Liver (tissue), 9 donors: ENCODE results near the gene CYP17A1. TPM values are rescaled to one million over a fixed set of nuclear protein-coding genes. Genes with fewer than 3 reads are reported as not detected.

ENCODE experiments used
- DNase-seq: peaks from one replicate; pipeline ENCODE4 v3.0.0-alpha.2; 2017; ENCODE audit warnings: low spot score
- H3K27ac ChIP-seq, 2 donors: one replicate each; pipeline ENCODE4 v1.7.0; 2013; ENCODE audit warnings: inconsistent platforms in 2 of 2, low read length in 2 of 2, control low read depth in 1 of 2, low read depth in 1 of 2, mild to moderate bottlenecking in 1 of 2
- H3K27me3 ChIP-seq, 4 donors: one replicate each; pipeline versions ENCODE4 v1.6.1 to v1.7.0; 2013; ENCODE audit warnings: low read length in 3 of 4, inconsistent platforms in 1 of 4, mild to moderate bottlenecking in 1 of 4, moderate library complexity in 1 of 4; ENCODE audit not compliant: control insufficient read depth in 4 of 4, insufficient read depth in 4 of 4
- H3K36me3 ChIP-seq, 4 donors: one replicate each; pipeline versions ENCODE4 v1.6.1 to v1.7.0; 2013; ENCODE audit warnings: low read length in 3 of 4, mild to moderate bottlenecking in 3 of 4, low read depth in 1 of 4, moderate library complexity in 1 of 4; ENCODE audit not compliant: control insufficient read depth in 4 of 4, insufficient read depth in 3 of 4
- H3K4me1 ChIP-seq, 4 donors: one replicate each; pipeline versions ENCODE4 v1.6.1 to v1.7.0; 2013; ENCODE audit warnings: low read length in 3 of 4, mild to moderate bottlenecking in 3 of 4, moderate library complexity in 1 of 4; ENCODE audit not compliant: control insufficient read depth in 4 of 4, insufficient read depth in 4 of 4
- H3K4me3 ChIP-seq, 3 donors: one replicate each; pipeline versions ENCODE4 v1.6.1 to v1.7.0; 2013; ENCODE audit warnings: low read length in 3 of 3, control low read depth in 1 of 3, low read depth in 1 of 3, mild to moderate bottlenecking in 1 of 3
- H3K9ac ChIP-seq, 2 donors: one replicate each; pipeline ENCODE4 v1.7.0; 2013; ENCODE audit warnings: low read length in 2 of 2, mild to moderate bottlenecking in 2 of 2, moderate library complexity in 2 of 2, control low read depth in 1 of 2, low read depth in 1 of 2
- H3K9me3 ChIP-seq, 4 donors: one replicate each; pipeline versions ENCODE4 v1.6.1 to v1.7.0; 2013; ENCODE audit warnings: low read length in 3 of 4; ENCODE audit not compliant: control insufficient read depth in 4 of 4
- EGR1 ChIP-seq, 2 donors: IDR thresholded peaks; 2 replicates each; pipeline ENCODE4 v1.6.1; 2016 to 2018; ENCODE audit warnings: antibody characterized with exemption in 2 of 2, low read depth in 2 of 2
- FOXA1 ChIP-seq: IDR thresholded peaks from 2 replicates; pipeline ENCODE4 v1.6.1; 2016; ENCODE audit warnings: antibody characterized with exemption
- FOXA2 ChIP-seq: IDR thresholded peaks from 2 replicates; pipeline ENCODE4 v1.6.1; 2016; ENCODE audit warnings: antibody characterized with exemption
- GABPA ChIP-seq, 2 donors: IDR thresholded peaks in 1 of 2; conservative IDR thresholded peaks in 1 of 2; 2 replicates each; pipeline ENCODE4 v1.6.1; 2016; ENCODE audit warnings: antibody characterized with exemption in 2 of 2, mild to moderate bottlenecking in 1 of 2, moderate library complexity in 1 of 2
- HNF4A ChIP-seq, 2 donors: conservative IDR thresholded peaks; 2 replicates each; pipeline ENCODE4 v1.6.1; 2016; ENCODE audit warnings: antibody characterized with exemption in 2 of 2, mild to moderate bottlenecking in 2 of 2
- HNF4G ChIP-seq: IDR thresholded peaks from 2 replicates; pipeline ENCODE4 v1.6.1; 2016; ENCODE audit warnings: antibody characterized with exemption
- JUND ChIP-seq, 2 donors: IDR thresholded peaks; 2 replicates each; pipeline ENCODE4 v1.6.1; 2016; ENCODE audit warnings: antibody characterized with exemption in 2 of 2
- NR2F2 ChIP-seq: IDR thresholded peaks from 2 replicates; pipeline ENCODE4 v1.6.1; 2016; ENCODE audit warnings: antibody characterized with exemption
- RAD21 ChIP-seq, 2 donors: IDR thresholded peaks; 2 replicates each; pipeline ENCODE4 v1.6.1; 2016; ENCODE audit warnings: antibody characterized with exemption in 2 of 2, mild to moderate bottlenecking in 2 of 2
- RXRA ChIP-seq, 2 donors: IDR thresholded peaks; 2 replicates each; pipeline ENCODE4 v1.6.1; 2017 to 2018; ENCODE audit warnings: antibody characterized with exemption in 2 of 2, mild to moderate bottlenecking in 1 of 2
- SP1 ChIP-seq: IDR thresholded peaks from 2 replicates; pipeline ENCODE4 v1.6.1; 2018; ENCODE audit warnings: antibody characterized with exemption, mild to moderate bottlenecking
- TAF1 ChIP-seq: conservative IDR thresholded peaks from 2 replicates; pipeline ENCODE4 v1.6.1; 2016; ENCODE audit warnings: antibody characterized with exemption, mild to moderate bottlenecking
- WGBS: extraction: QIAGEN DNeasy Blood & Tissue Kit; methylation state at CpG from one replicate; pipeline ENCODE4 v1.1.7; 2013; 5-methylcytosine and 5-hydroxymethylcytosine counted together
- polyA plus RNA-seq, 2 donors: library from polyadenylated mRNA; stranded (reverse) in 1 of 2; unstranded in 1 of 2; fragments of 200-250 nt in 1 of 2; fragments of >200 nt in 1 of 2; fragmentation: Nextera tagmentation in 1 of 2; extraction: Ambion mirVana in 1 of 2; gene quantifications; one replicate each; pipeline versions ENCODE4 v1.2.1 to v1.2.3, GENCODE V29; 2013 to 2015
- total RNA-seq, 2 donors: library from RNA; depleted of rRNA; stranded (reverse); fragments of >200 nt; gene quantifications; one replicate each; pipeline ENCODE4 v1.2.3, GENCODE V29; 2014
- TF ChIP-seq, protein P1 (sequence below): fragments of 150-350 bp; IDR thresholded peaks from 2 replicates; pipeline ENCODE4 v1.5.1; 2017; ENCODE audit warnings: improper control_type of control experiment, low read depth, low read length; ENCODE audit not compliant: missing input control
- TF ChIP-seq, protein P2 (sequence below): IDR thresholded peaks from 2 replicates; pipeline ENCODE4 v1.6.1; 2016; ENCODE audit warnings: antibody characterized with exemption
- TF ChIP-seq, protein P3 (sequence below): IDR thresholded peaks from 2 replicates; pipeline ENCODE4 v1.6.1; 2016; ENCODE audit warnings: antibody characterized with exemption
- TF ChIP-seq, protein P4 (sequence below): IDR thresholded peaks from 2 replicates; pipeline ENCODE4 v1.6.1; 2016; ENCODE audit warnings: antibody characterized with exemption, mild to moderate bottlenecking
- TF ChIP-seq, protein P5 (sequence below): IDR thresholded peaks from 2 replicates; pipeline ENCODE4 v1.6.1; 2016; ENCODE audit warnings: antibody characterized with exemption
- donor health status: healthy.
- donor health status: healthy.
- donor health status: healthy.
- donor health status: healthy.
- donor health status: healthy.

Gene CYP17A1
- total and polyA plus RNA-seq, 4 donors, result 0.16 to 13.1 (median 1.0) TPM; not detected in 1

DNA sequence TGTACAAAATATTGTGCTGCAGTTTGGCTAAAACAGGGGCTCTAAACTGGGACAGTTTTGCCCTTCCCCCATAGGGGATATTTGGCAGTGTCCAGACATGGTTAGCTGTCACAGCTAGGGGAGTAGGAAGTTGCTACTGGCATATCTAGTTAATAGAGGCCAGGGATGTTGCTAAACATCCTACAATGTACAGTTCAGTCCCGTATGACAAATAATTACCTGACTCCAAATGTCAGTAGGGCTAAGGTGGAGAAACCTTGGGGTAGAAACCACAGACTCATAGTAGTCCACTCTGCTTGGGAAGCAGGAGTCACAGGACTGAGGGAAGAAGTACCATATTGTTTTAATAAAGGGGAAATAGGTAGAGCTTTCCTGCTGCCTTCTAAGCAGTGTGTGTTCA lies 53.6 kb downstream of the CYP17A1 start:
- Histone ChIP-seq H3K9ac (peak overlapping the region in 1 of 2 donors; percentile 60), H3K27ac (peak overlapping the region; percentile 97), H3K9me3 (no peaks in the 10 kb centered on the region), H3K4me3 (no peak overlapping the region), H3K36me3 (no peaks in the 10 kb centered on the region), H3K4me1 (peaks cover 36 to 50% (median 43%) of the 10 kb centered on the region in 4 donors), H3K27me3 (no peaks in the 10 kb centered on the region)
- WGBS, result 10% methylated on average over 1 of the region's 1 CpG
- TF ChIP-seq SP1, result peak; percentile 16
- TF ChIP-seq GABPA (IDR thresholded peaks at IDR 0.05 in 1 of 2, conservative IDR thresholded peaks at IDR 0.05 in 1 of 2), result no peak
- peak in 1 of 2 donors; percentile 16 for TF ChIP-seq HNF4A (conservative IDR thresholded peaks at IDR 0.05)
- TF ChIP-seq, protein P1, sequence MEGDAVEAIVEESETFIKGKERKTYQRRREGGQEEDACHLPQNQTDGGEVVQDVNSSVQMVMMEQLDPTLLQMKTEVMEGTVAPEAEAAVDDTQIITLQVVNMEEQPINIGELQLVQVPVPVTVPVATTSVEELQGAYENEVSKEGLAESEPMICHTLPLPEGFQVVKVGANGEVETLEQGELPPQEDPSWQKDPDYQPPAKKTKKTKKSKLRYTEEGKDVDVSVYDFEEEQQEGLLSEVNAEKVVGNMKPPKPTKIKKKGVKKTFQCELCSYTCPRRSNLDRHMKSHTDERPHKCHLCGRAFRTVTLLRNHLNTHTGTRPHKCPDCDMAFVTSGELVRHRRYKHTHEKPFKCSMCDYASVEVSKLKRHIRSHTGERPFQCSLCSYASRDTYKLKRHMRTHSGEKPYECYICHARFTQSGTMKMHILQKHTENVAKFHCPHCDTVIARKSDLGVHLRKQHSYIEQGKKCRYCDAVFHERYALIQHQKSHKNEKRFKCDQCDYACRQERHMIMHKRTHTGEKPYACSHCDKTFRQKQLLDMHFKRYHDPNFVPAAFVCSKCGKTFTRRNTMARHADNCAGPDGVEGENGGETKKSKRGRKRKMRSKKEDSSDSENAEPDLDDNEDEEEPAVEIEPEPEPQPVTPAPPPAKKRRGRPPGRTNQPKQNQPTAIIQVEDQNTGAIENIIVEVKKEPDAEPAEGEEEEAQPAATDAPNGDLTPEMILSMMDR, result peak; percentile 5
- TF ChIP-seq HNF4G, result no peak
- TF ChIP-seq NR2F2, result no peak
- DNase-seq, result no peak

DNA sequence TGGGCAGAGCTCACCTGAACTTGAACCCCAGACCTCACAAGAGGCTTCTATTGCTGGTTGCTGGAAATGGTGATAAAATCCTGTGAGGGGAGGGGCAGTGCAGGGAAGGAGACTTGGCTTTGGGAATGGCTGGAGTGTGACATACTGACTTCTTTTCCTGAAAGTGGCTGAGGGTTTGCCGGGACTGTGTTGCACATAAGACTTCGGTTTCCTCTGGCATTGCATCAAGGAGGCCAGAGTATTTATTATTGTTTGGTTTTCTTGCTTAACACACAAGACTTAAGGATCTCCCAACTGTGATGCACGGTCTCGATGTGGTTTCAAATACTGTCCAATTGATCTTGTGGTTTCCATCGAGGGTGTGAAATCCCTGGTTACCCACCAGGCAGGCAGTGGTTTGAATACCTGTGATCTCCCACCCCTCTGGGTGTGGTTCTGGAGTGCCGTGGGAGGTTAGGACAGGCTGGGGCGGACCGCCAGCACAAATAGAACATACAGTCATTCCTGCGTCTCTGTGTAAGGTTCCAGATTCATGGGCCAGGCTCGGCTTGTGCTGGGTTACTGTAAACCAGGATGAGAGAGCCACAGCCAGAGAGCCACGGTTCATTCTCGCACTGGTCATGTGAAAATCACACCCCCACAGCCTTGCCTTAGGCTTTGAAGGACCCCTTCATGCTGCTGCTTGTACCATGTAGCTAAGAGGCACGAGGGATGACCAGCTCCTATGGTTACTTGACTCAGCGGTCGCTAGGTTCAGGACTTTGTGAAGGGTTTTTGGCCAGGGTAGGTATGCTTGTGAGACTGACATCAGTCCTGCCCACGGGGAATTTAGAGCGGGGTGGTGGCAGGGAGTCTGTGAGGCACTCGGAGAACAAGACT lies 54.3 kb downstream of the CYP17A1 start:
- no peaks in the 10 kb centered on the region for H3K9me3 ChIP-seq
- peaks cover 36 to 50% (median 44%) of the 10 kb centered on the region in 4 donors for H3K4me1 ChIP-seq
- H3K9ac ChIP-seq, result peak overlapping the region; percentile 54 to 87
- no peaks in the 10 kb centered on the region for H3K27me3 ChIP-seq
- H3K36me3 ChIP-seq, result no peaks in the 10 kb centered on the region
- WGBS, result 39% methylated on average over 18 of the region's 18 CpGs
- H3K27ac ChIP-seq, result peak overlapping the region; percentile 97
- DNase-seq, result no peak
- TF ChIP-seq JUND (IDR thresholded peaks at IDR 0.05) (no peak), HNF4A (conservative IDR thresholded peaks at IDR 0.05) (peak in 1 of 2 donors; percentile 15), RXRA (IDR thresholded peaks at IDR 0.05) (peak in 1 of 2 donors; percentile 8)
- H3K4me3 ChIP-seq, result no peak overlapping the region

DNA sequence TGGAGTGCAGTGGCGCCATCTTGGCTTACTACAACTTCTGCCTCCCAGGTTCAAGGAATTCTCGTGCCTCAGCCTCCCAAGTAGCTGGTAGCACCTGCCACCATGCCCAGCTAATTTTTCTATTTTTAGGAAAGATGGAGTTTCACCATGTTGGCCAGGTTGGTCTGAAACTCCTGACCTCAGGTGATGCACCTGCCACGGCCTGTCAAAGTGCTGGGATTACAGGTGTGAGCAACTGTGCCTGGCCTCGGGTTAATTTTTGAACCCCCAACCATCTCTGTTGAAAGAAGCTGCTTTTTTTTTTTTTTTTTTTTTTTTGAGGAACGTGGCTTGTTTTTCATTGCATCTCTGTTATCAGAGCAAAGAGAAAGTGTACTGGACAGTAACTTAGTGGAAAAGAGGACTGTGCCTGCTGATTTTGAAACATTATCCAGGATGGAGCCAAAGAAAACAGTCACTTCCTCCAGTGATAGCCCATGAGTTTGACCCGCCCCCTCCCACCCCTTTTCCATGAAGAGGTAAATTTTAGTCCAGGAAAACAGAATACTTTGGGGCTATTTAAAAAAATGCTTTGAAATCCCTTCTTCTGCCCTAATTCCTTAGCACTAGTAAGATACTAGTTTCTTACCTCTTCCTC lies 55.2 kb downstream of the CYP17A1 start:
- no peak overlapping the region for H3K4me3 ChIP-seq
- DNase-seq, result no peak
- H3K27me3 ChIP-seq, result no peaks in the 10 kb centered on the region
- peak overlapping the region; percentile 97 for H3K27ac ChIP-seq
- H3K4me1 ChIP-seq, result peaks cover 36 to 52% (median 45%) of the 10 kb centered on the region in 4 donors
- peak overlapping the region; percentile 54 to 87 for H3K9ac ChIP-seq
- H3K36me3 ChIP-seq, result no peaks in the 10 kb centered on the region
- WGBS, result 28% methylated on average over 6 of the region's 6 CpGs
- H3K9me3 ChIP-seq, result no peaks in the 10 kb centered on the region
- TF ChIP-seq, protein P2, sequence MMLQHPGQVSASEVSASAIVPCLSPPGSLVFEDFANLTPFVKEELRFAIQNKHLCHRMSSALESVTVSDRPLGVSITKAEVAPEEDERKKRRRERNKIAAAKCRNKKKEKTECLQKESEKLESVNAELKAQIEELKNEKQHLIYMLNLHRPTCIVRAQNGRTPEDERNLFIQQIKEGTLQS, result no peak
- TF ChIP-seq RAD21 (IDR thresholded peaks at IDR 0.05), result peak; percentile 20 to 37
- no peak for TF ChIP-seq TAF1
- no peak for TF ChIP-seq NR2F2
- TF ChIP-seq GABPA (IDR thresholded peaks at IDR 0.05 in 1 of 2, conservative IDR thresholded peaks at IDR 0.05 in 1 of 2), result peak; percentile 9 to 25
- no peak for TF ChIP-seq FOXA1
- TF ChIP-seq, protein P3, sequence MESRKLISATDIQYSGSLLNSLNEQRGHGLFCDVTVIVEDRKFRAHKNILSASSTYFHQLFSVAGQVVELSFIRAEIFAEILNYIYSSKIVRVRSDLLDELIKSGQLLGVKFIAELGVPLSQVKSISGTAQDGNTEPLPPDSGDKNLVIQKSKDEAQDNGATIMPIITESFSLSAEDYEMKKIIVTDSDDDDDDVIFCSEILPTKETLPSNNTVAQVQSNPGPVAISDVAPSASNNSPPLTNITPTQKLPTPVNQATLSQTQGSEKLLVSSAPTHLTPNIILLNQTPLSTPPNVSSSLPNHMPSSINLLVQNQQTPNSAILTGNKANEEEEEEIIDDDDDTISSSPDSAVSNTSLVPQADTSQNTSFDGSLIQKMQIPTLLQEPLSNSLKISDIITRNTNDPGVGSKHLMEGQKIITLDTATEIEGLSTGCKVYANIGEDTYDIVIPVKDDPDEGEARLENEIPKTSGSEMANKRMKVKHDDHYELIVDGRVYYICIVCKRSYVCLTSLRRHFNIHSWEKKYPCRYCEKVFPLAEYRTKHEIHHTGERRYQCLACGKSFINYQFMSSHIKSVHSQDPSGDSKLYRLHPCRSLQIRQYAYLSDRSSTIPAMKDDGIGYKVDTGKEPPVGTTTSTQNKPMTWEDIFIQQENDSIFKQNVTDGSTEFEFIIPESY, result peak; percentile 31
- TF ChIP-seq, protein P4, sequence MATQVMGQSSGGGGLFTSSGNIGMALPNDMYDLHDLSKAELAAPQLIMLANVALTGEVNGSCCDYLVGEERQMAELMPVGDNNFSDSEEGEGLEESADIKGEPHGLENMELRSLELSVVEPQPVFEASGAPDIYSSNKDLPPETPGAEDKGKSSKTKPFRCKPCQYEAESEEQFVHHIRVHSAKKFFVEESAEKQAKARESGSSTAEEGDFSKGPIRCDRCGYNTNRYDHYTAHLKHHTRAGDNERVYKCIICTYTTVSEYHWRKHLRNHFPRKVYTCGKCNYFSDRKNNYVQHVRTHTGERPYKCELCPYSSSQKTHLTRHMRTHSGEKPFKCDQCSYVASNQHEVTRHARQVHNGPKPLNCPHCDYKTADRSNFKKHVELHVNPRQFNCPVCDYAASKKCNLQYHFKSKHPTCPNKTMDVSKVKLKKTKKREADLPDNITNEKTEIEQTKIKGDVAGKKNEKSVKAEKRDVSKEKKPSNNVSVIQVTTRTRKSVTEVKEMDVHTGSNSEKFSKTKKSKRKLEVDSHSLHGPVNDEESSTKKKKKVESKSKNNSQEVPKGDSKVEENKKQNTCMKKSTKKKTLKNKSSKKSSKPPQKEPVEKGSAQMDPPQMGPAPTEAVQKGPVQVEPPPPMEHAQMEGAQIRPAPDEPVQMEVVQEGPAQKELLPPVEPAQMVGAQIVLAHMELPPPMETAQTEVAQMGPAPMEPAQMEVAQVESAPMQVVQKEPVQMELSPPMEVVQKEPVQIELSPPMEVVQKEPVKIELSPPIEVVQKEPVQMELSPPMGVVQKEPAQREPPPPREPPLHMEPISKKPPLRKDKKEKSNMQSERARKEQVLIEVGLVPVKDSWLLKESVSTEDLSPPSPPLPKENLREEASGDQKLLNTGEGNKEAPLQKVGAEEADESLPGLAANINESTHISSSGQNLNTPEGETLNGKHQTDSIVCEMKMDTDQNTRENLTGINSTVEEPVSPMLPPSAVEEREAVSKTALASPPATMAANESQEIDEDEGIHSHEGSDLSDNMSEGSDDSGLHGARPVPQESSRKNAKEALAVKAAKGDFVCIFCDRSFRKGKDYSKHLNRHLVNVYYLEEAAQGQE, result peak; percentile 55
- no peak for TF ChIP-seq HNF4G
- peak; percentile 35 to 81 for TF ChIP-seq EGR1 (IDR thresholded peaks at IDR 0.05; ENCODE audit: low read depth in 2 of 2)
- TF ChIP-seq HNF4A (conservative IDR thresholded peaks at IDR 0.05), result peak; percentile 59 to 67
- no peak for TF ChIP-seq SP1
- TF ChIP-seq JUND (IDR thresholded peaks at IDR 0.05), result peak in 1 of 2 donors; percentile 67
- TF ChIP-seq RXRA (IDR thresholded peaks at IDR 0.05), result peak; percentile 50 to 59
- peak; percentile 34 for TF ChIP-seq FOXA2
- TF ChIP-seq, protein P5, sequence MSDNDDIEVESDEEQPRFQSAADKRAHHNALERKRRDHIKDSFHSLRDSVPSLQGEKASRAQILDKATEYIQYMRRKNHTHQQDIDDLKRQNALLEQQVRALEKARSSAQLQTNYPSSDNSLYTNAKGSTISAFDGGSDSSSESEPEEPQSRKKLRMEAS, result peak; percentile 67
